Psoas muscle (tissue), 8 donors: ENCODE data around the gene ZMYND10. TPM values are rescaled to one million over a fixed set of nuclear protein-coding genes. Genes with fewer than 3 reads are reported as not detected.
A peak's percentile ranks its signal among the peaks of the same experiment; 100 is the strongest.

Source experiments
- ATAC-seq, 4 donors: fragments of 200-7000 bp; cut with Tn5 transposase; one replicate each; pipeline ENCODE4 v1.9.1; 2020; ENCODE audit warnings: moderate library complexity in 3 of 4, mild to moderate bottlenecking in 2 of 4
- DNase-seq, 2 donors: peaks; one replicate each; pipeline ENCODE4 v3.0.0-alpha.2; 2020
- H3K27ac ChIP-seq: fragments of 200-600 bp; one replicate; pipeline ENCODE4 v1.8.0; 2022
- H3K27me3 ChIP-seq, 3 donors: fragments of 200-600 bp in 1 of 3; one replicate each; pipeline versions ENCODE4 v1.6.1 to v1.8.0; 2013 to 2022; ENCODE audit warnings: low read length in 2 of 3, mild to moderate bottlenecking in 2 of 3, moderate library complexity in 1 of 3; ENCODE audit not compliant: insufficient read depth in 3 of 3
- H3K36me3 ChIP-seq, 2 donors: fragments of 200-600 bp in 1 of 2; one replicate each; pipeline versions ENCODE4 v1.6.1 to v1.8.0; 2013 to 2022; ENCODE audit warnings: low read depth in 1 of 2, mild to moderate bottlenecking in 1 of 2, moderate library complexity in 1 of 2; ENCODE audit not compliant: insufficient read depth in 1 of 2
- H3K4me1 ChIP-seq: fragments of 200-600 bp; one replicate; pipeline ENCODE4 v1.8.0; 2022
- H3K4me3 ChIP-seq: fragments of 200-600 bp; one replicate; pipeline ENCODE4 v1.8.0; 2022; ENCODE audit warnings: mild to moderate bottlenecking
- H3K9me3 ChIP-seq: fragments of 200-600 bp; one replicate; pipeline ENCODE4 v1.8.0; 2022
- WGBS, 3 donors: extraction: QIAGEN DNeasy Blood & Tissue Kit; methylation state at CpG; one replicate each; pipeline versions ENCODE4 v1.1.6 to v1.1.7; 2013; 5-methylcytosine and 5-hydroxymethylcytosine counted together
- intact Hi-C, 2 donors: fragments of 100-400 bp; cut with DNase I; formaldehyde crosslinking; loops; one replicate each; pipeline versions ENCODE4 v1.11.0 to v1.14.2; 2022
- polyA plus RNA-seq, 3 donors: library from polyadenylated mRNA; stranded (reverse); fragments of 200-250 nt; gene quantifications; one replicate each; pipeline ENCODE4 v1.2.3, GENCODE V29; 2013
- total RNA-seq, 4 donors: library from RNA; stranded (reverse); fragmentation: NEBNext Ultra II Directional in 2 of 4; extraction: Animal tissue kit (Norgen Biotek cat#: 25700) in 2 of 4; gene quantifications; one replicate each; pipeline versions ENCODE4 v1.2.1 to v1.2.4, GENCODE V29; 2021 to 2023
- TF ChIP-seq, protein P1 (sequence below): fragments of 200-600 bp; IDR thresholded peaks from one replicate; pipeline ENCODE4 v1.8.0; 2022; ENCODE audit warnings: antibody characterized with exemption
- donor health status: healthy with polysubstance abuse.
- donor health status: DM: no; HTN: no; CAD: no; lungs with moderate emphysema.
- donor health status: Bipolar disorder and iron deficiency.
- donor health status: healthy.
- donor health status: DM: yes; HTN: yes; CAD: no.
- donor health status: DM: no; HTN: no; CAD: no.
- donor health status: DM: no; HTN: no; CAD: no.
- donor health status: DM: yes; HTN: yes; CAD: no.

Gene ZMYND10
- total and polyA plus RNA-seq, 7 donors, result 0.23 to 0.99 (median 0.51) TPM

DNA sequence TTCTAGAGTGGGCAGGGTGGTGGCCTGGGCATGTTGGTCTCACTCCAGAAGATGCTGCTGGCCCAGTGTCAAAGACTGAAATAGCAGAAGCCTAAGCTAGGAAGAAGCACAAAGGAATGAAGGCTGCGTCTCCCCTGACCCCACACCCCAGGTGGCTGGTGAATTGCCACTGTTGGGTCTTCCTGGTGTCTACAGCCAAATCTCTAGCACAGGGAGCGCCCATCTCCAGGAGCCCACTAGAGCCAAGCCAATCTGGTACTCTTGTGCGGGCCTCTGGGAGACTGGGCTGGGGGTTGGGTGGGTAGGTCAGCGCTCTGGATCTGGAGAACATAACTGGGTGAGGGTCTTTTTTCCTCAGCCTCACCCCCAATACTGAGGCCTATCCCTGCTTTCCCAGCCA is 18.4 kb downstream of the ZMYND10 start:
- H3K36me3 ChIP-seq, result peaks cover 3 to 55% of the 10 kb centered on the region in 2 donors
- H3K9me3 ChIP-seq, result no peaks in the 10 kb centered on the region
- 52 to 63% (median 56%) methylated on average over 4 of the region's 4 CpGs for WGBS, 3 donors
- H3K27me3 ChIP-seq, result no peaks in the 10 kb centered on the region
- intact Hi-C loops, result loop anchor here in 1 of 2 donors (5.0 kb wide), 1 partner anchor 65 kb away; no protein-coding TSS in a partner anchor
- TF ChIP-seq, protein P1, sequence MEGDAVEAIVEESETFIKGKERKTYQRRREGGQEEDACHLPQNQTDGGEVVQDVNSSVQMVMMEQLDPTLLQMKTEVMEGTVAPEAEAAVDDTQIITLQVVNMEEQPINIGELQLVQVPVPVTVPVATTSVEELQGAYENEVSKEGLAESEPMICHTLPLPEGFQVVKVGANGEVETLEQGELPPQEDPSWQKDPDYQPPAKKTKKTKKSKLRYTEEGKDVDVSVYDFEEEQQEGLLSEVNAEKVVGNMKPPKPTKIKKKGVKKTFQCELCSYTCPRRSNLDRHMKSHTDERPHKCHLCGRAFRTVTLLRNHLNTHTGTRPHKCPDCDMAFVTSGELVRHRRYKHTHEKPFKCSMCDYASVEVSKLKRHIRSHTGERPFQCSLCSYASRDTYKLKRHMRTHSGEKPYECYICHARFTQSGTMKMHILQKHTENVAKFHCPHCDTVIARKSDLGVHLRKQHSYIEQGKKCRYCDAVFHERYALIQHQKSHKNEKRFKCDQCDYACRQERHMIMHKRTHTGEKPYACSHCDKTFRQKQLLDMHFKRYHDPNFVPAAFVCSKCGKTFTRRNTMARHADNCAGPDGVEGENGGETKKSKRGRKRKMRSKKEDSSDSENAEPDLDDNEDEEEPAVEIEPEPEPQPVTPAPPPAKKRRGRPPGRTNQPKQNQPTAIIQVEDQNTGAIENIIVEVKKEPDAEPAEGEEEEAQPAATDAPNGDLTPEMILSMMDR, result no peak
- H3K27ac ChIP-seq, result peak overlapping the region; percentile 95
- H3K4me1 ChIP-seq, result peaks cover 29% of the 10 kb centered on the region
- no peak for ATAC-seq
- peak overlapping the region; percentile 100 for H3K4me3 ChIP-seq
- DNase-seq, result peak in 1 of 2 donors; percentile 10

GRCh38 chr3:50326182-50326541 is 19.4 kb downstream of the ZMYND10 start:
- TF ChIP-seq, protein P1, result no peak
- no peaks in the 10 kb centered on the region for H3K27me3 ChIP-seq
- 88 to 93% (median 89%) methylated on average over 8 of the region's 8 CpGs for WGBS, 3 donors
- H3K9me3 ChIP-seq, result no peaks in the 10 kb centered on the region
- intact Hi-C loops, result loop anchor here in 1 of 2 donors (5.0 kb wide), 1 partner anchor 64 kb away; no protein-coding TSS in a partner anchor
- H3K36me3 ChIP-seq, result peaks cover 0 to 46% of the 10 kb centered on the region in 2 donors
- H3K4me3 ChIP-seq, result no peak overlapping the region
- ATAC-seq (no peak), DNase-seq (peak in 1 of 2 donors; percentile 7)
- H3K27ac ChIP-seq, result no peak overlapping the region
- H3K4me1 ChIP-seq, result peaks cover 31% of the 10 kb centered on the region

GRCh38 chr3:50325497-50326181 is 19.9 kb downstream of the ZMYND10 start:
- ATAC-seq (no peak), DNase-seq (peak; percentile 7 to 48)
- WGBS, 3 donors, result 82 to 89% (median 84%) methylated on average over 11 of the region's 11 CpGs
- no peak overlapping the region for H3K4me3 ChIP-seq
- no peak overlapping the region for H3K27ac ChIP-seq
- intact Hi-C loops, result loop anchor here in 1 of 2 donors (5.0 kb wide), 1 partner anchor 63 kb away; no protein-coding TSS in a partner anchor
- H3K27me3 ChIP-seq, result no peaks in the 10 kb centered on the region
- H3K9me3 ChIP-seq, result no peaks in the 10 kb centered on the region
- TF ChIP-seq, protein P1, result no peak
- H3K36me3 ChIP-seq, result peaks cover 0 to 40% of the 10 kb centered on the region in 2 donors
- peaks cover 31% of the 10 kb centered on the region for H3K4me1 ChIP-seq

DNA sequence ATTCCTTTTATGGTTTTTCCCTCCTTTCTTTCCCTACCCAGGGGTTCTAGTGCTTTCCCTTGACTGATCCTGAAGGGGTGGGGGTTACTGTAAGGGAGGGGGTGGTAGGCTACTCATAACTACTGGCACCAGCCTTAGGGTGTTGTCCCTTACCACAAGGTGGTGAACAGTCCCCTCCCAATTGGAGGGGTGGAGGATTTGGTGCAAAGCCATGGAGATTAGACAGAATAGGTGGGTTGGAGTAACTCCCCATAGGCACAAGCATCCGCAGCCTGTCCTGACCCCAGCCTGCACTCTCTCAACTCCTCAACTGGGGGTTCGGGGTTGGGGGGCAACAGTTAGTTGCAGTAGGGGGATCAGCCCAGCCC is 20.4 kb downstream of the ZMYND10 start:
- 77 to 100% (median 85%) methylated on average over 2 of the region's 2 CpGs for WGBS, 3 donors
- intact Hi-C loops, result loop anchor here in 1 of 2 donors (5.0 kb wide), 1 partner anchor 63 kb away; no protein-coding TSS in a partner anchor
- Histone ChIP-seq H3K9me3 (no peaks in the 10 kb centered on the region), H3K36me3 (peaks cover 0 to 35% of the 10 kb centered on the region in 2 donors), H3K27ac (no peak overlapping the region), H3K4me1 (peaks cover 35% of the 10 kb centered on the region), H3K27me3 (no peaks in the 10 kb centered on the region), H3K4me3 (no peak overlapping the region)
- DNase-seq (no peak), ATAC-seq (no peak)
- TF ChIP-seq, protein P1, result no peak
